Dermis lymphatic vessel endothelial cell (primary cell): Measurements from ENCODE around the gene KATNBL1. TPM values are rescaled to one million over a fixed set of nuclear protein-coding genes. Genes with fewer than 3 reads are reported as not detected.

ENCODE experiments used
- total RNA-seq: library from RNA; depleted of rRNA; stranded (reverse); fragments of >200 nt; gene quantifications from 2 replicates; pipeline ENCODE4 v1.2.1, GENCODE V29; 2014

KATNBL1 gene, protein sequence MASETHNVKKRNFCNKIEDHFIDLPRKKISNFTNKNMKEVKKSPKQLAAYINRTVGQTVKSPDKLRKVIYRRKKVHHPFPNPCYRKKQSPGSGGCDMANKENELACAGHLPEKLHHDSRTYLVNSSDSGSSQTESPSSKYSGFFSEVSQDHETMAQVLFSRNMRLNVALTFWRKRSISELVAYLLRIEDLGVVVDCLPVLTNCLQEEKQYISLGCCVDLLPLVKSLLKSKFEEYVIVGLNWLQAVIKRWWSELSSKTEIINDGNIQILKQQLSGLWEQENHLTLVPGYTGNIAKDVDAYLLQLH
- total RNA-seq: 30.7 and 35.0 TPM in 2 replicates

DNA sequence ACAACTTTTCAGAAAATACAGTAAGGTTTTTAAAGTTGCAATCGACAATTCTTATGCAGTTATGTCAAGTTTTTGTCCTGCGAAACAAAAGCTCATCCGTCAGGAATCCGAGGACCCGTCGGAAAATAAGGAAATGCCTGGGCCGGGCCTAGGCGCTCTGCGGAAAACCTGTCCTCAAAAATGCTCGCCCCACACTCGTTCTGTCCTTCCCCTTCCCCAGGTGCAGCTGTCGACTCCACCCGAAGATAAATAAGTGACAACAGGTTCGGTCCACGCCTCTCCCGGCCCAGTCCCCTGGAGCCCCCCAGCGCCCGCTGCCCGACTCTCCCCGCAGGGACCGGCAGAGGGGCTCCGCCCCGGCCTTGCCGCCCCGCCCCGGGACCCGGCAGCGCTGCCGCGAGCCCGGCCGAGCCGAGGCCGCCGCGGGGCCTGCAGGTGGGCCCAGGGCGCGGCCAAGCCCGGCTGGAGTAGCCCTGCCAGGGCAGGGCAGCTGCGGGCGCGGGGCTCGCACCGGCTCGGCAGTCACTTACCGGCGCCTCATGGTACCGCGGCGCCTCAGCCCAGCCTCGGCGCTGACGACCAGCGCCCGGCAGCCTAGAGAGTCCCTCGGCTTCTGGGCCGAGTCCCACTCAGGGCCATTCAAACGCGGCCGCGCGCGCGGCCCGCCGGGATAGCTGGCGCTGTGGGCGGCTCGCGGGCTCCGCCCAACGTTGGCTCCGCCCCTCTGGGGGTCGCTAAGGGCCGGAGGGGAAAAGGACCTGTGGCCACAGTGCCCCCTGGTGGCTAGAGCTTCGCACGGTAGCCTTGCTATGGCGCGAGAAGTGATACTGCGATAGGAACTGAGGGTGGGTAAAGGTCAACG lies at the start of gene KATNBL1:
Gene KATNBL1 (minus strand): TSS at position 676 of the 862 bp plus-strand sequence. CDS start 46,420 bp downstream, outside the sequence.

DNA sequence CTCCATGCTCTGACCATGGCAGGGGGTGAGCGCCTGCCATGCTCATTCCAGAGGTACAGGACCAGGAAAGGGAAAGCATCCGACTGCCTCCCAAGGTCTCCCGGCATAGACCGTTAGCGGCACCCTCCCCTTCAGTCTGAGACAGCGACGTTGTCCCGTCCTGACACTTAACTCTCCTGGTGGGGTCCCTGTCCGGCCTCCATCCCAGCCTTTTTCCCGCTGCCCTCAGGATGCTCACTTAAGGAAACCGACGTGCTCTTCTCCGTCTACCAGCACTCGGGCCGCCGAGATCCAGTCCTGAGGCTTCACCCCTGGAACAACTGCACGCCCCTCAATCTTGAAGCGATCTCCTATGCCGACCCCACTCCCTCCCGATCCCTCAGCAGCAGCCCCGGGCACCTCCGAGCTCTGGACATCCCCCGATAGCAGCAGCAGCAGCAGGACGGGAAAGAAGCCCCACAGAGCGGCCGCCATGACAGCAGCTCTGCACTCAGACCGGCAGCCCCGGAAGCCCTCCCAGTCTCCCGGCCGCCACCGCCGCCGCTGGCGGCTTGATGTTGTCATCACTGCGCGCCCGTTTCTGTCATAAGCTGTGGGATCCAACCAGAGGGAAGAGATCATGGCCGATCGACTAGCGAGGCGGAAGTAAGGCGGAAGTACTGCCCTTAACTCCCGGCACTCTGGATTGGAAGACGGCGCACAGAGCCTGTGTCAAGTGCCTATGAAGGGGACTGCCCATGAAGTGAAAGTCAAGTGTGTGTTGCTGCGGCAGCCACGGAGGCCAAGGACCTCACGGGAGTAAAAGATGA lies 108.3 kb downstream of the KATNBL1 start, which contains the start of the genes EMC7 and PGBD4:
Gene EMC7 (minus strand): TSS at position 497 of the 809 bp plus-strand sequence. CDS start 23 bp downstream, at position 474.
Gene PGBD4 (plus strand): TSS at position 718 of the 809 bp plus-strand sequence. CDS start 449 bp downstream, outside the sequence.

Other genes with a start within 250 kb of the KATNBL1 start
- 0.17 and 0.22 TPM in 2 replicates for gene CHRM5, start 241.6 kb downstream of the KATNBL1 start, total RNA-seq
- gene AVEN, start 170.9 kb downstream of the KATNBL1 start, total RNA-seq: 14.8 and 21.1 TPM in 2 replicates
- 28.6 and 31.2 TPM in 2 replicates for gene EMC7, start 108.2 kb downstream of the KATNBL1 start, total RNA-seq
- 1.1 and 1.2 TPM in 2 replicates for gene PGBD4, start 108.0 kb downstream of the KATNBL1 start, total RNA-seq
- 114 and 148 TPM in 2 replicates for gene EMC4, start 14.9 kb upstream of the KATNBL1 start, total RNA-seq
- 25.0 and 29.6 TPM in 2 replicates for gene SLC12A6, start 127.7 kb upstream of the KATNBL1 start, total RNA-seq
- 119 and 201 TPM in 2 replicates for gene NOP10, start 133.0 kb upstream of the KATNBL1 start, total RNA-seq
- gene NUTM1, start 133.2 kb upstream of the KATNBL1 start, total RNA-seq: not detected in 2 replicates
- gene LPCAT4, start 157.1 kb upstream of the KATNBL1 start, total RNA-seq: 2.8 and 3.3 TPM in 2 replicates
- 7.3 and 8.0 TPM in 2 replicates for gene GOLGA8A, start 227.7 kb upstream of the KATNBL1 start, total RNA-seq